Breast epithelium (tissue), 4 donors: ENCODE results near the gene OR10C1. TPM values are rescaled to one million over a fixed set of nuclear protein-coding genes. Genes with fewer than 3 reads are reported as not detected.

Experiments
- DNase-seq, 2 donors: peaks; one replicate each; pipeline ENCODE4 v3.0.0-alpha.2; 2019; ENCODE audit warnings: low spot score in 2 of 2
- H3K27ac ChIP-seq, 2 donors: fragments of 200-600 bp; sonication (generic) in 1 of 2; one replicate each; pipeline ENCODE4 v1.5.1; 2016 to 2019; ENCODE audit warnings: mild to moderate bottlenecking in 1 of 2
- H3K27me3 ChIP-seq, 2 donors: fragments of 200-600 bp; sonication (generic) in 1 of 2; one replicate each; pipeline versions ENCODE4 v1.5.1 to v1.6.0; 2017 to 2019; ENCODE audit warnings: control low read depth in 1 of 2, mild to moderate bottlenecking in 1 of 2
- H3K36me3 ChIP-seq: fragments of 200-600 bp; one replicate; pipeline ENCODE4 v1.5.1; 2019
- H3K4me1 ChIP-seq, 2 donors: fragments of 200-600 bp; sonication (generic); one replicate each; pipeline ENCODE4 v1.5.1; 2016 to 2019; ENCODE audit warnings: control low read depth in 1 of 2
- H3K4me3 ChIP-seq, 3 donors: fragments of 200-600 bp; sonication (generic); 1 replicate in 2 of 3; 2 replicates in 1 of 3; pipeline ENCODE4 v1.5.1; 2016 to 2019; ENCODE audit warnings: mild to moderate bottlenecking in 3 of 3, moderate library complexity in 2 of 3
- H3K9me3 ChIP-seq, 2 donors: fragments of 200-600 bp; sonication (generic) in 1 of 2; one replicate each; pipeline ENCODE4 v1.5.1; 2016 to 2019; ENCODE audit warnings: control low read depth in 1 of 2
- CTCF ChIP-seq, 3 donors: fragments of 450-650 bp; IDR thresholded peaks; one replicate each; pipeline ENCODE4 v1.5.1; 2016 to 2017; ENCODE audit warnings: antibody characterized with exemption in 3 of 3, mild to moderate bottlenecking in 3 of 3, moderate library complexity in 3 of 3
- POLR2A ChIP-seq: fragments of 450-650 bp; IDR thresholded peaks from one replicate; pipeline ENCODE4 v1.6.1; 2016; ENCODE audit warnings: antibody characterized with exemption, mild to moderate bottlenecking, moderate library complexity
- POLR2AphosphoS5 ChIP-seq, 3 donors: sonication (generic); formaldehyde crosslinking; IDR thresholded peaks; one replicate each; pipeline ENCODE4 v1.6.1; 2017; ENCODE audit warnings: antibody characterized with exemption in 3 of 3
- intact Hi-C: fragments of 100-400 bp; cut with DNase I; formaldehyde crosslinking; loops from one replicate; pipeline ENCODE4 v1.15.1; 2023; ENCODE audit warnings: low total_unique reads
- total RNA-seq, 3 donors: library from RNA; depleted of rRNA; stranded (reverse); fragments of >200 nt; gene quantifications; one replicate each; pipeline ENCODE4 v1.1.0, GENCODE V29; 2016

OR10C1 gene
- total RNA-seq, 3 donors from 2014 or later: not detected

DNA sequence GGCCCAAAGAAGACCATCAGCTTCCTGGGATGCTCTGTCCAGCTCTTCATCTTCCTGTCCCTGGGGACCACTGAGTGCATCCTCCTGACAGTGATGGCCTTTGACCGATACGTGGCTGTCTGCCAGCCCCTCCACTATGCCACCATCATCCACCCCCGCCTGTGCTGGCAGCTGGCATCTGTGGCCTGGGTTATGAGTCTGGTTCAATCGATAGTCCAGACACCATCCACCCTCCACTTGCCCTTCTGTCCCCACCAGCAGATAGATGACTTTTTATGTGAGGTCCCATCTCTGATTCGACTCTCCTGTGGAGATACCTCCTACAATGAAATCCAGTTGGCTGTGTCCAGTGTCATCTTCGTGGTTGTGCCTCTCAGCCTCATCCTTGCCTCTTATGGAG is 22.9 kb downstream of the OR10C1 start:
- DNase-seq: no peak
- Histone ChIP-seq H3K36me3 (no peaks in the 10 kb centered on the region), H3K4me1 (no peaks in the 10 kb centered on the region), H3K4me3 (no peak overlapping the region), H3K27ac (no peak overlapping the region), H3K27me3 (no peaks in the 10 kb centered on the region), H3K9me3 (no peaks in the 10 kb centered on the region)
- intact Hi-C loops: no loop called here
- TF ChIP-seq CTCF (IDR thresholded peaks at IDR 0.05) (no peak), POLR2A (no peak), POLR2AphosphoS5 (IDR thresholded peaks at IDR 0.05) (no peak)

DNA sequence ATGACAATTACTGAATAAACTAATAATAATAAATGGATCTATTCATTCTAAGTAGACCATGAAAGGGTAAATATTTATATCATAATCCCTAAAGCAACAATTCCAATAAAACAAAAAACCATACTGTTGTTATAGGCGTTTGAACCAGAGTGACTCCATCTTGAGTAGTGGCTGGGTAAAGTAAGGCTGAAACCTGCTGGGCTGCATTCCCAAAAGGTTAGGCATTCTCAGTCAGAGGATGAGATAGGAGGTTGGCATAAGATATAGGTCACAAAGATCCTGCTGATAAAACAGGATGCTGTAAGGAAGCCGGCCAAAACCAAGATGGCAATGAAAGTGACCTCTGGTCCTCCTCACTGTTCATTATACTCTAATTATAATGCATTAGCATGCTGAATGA is 26.2 kb downstream of the OR10C1 start:
- TF ChIP-seq POLR2AphosphoS5 (IDR thresholded peaks at IDR 0.05) (no peak), CTCF (IDR thresholded peaks at IDR 0.05) (no peak), POLR2A (no peak)
- no peaks in the 10 kb centered on the region for H3K9me3 ChIP-seq
- intact Hi-C loops: no loop called here
- DNase-seq: no peak
- peaks cover 0 to 2% of the 10 kb centered on the region in 2 donors for H3K27me3 ChIP-seq
- no peaks in the 10 kb centered on the region for H3K4me1 ChIP-seq
- H3K4me3 ChIP-seq: no peak overlapping the region
- H3K36me3 ChIP-seq: no peaks in the 10 kb centered on the region
- H3K27ac ChIP-seq: no peak overlapping the region

DNA sequence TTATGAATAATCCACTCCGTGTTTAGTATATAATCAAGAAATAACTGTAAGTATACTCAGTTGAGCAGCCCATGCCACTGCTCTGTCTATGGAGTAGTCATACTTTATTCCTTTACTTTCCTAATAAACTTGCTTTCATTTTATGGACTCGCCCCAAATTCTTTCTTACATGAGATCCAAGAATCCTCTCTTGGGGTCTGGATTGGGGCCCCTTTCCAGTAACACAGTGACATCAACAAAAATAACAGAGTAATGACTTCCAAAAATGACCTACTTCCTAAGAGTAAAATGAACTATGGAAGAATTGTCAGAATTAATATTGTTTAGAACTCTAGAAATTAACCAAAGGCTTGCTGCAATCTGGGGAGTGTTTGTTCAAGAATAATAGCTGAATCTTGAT is 26.7 kb downstream of the OR10C1 start:
- Histone ChIP-seq H3K27me3 (peaks cover 0 to 2% of the 10 kb centered on the region in 2 donors), H3K36me3 (no peaks in the 10 kb centered on the region), H3K4me3 (no peak overlapping the region), H3K9me3 (no peaks in the 10 kb centered on the region), H3K27ac (no peak overlapping the region), H3K4me1 (no peaks in the 10 kb centered on the region)
- TF ChIP-seq POLR2A: no peak
- TF ChIP-seq CTCF (IDR thresholded peaks at IDR 0.05): no peak
- no peak for TF ChIP-seq POLR2AphosphoS5 (IDR thresholded peaks at IDR 0.05)
- no peak for DNase-seq
- intact Hi-C loops: no loop called here

DNA sequence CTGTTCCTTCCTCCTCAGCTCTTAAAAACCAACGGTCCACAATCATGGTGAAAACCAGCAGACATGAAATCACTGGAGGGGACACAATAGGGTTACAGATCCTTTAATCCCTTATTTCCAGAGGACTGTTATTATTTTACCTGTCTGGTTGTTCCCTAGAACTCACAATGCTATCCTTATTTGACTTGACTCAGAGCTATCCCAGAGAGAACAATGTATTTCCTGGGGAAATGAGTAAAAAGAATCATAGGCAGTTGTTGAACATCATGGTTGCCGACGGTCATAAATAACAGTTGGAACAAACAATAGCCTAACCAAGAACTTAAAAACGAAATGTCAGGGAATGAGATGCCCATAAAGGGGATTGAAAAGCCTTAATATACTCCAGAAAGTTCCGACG is 27.1 kb downstream of the OR10C1 start:
- H3K4me3 ChIP-seq: no peak overlapping the region
- no peak overlapping the region for H3K27ac ChIP-seq
- no peak for DNase-seq
- no peaks in the 10 kb centered on the region for H3K4me1 ChIP-seq
- no peaks in the 10 kb centered on the region for H3K9me3 ChIP-seq
- no peaks in the 10 kb centered on the region for H3K36me3 ChIP-seq
- H3K27me3 ChIP-seq: peaks cover 0 to 2% of the 10 kb centered on the region in 2 donors
- TF ChIP-seq POLR2A: no peak
- TF ChIP-seq CTCF (IDR thresholded peaks at IDR 0.05): no peak
- TF ChIP-seq POLR2AphosphoS5 (IDR thresholded peaks at IDR 0.05): no peak
- intact Hi-C loops: no loop called here

- intact Hi-C loops: no loop called here
- TF ChIP-seq POLR2A: no peak
- no peak for TF ChIP-seq CTCF (IDR thresholded peaks at IDR 0.05)
- no peak for TF ChIP-seq POLR2AphosphoS5 (IDR thresholded peaks at IDR 0.05)
- no peak overlapping the region for H3K4me3 ChIP-seq
- no peak for DNase-seq
- H3K27ac ChIP-seq: no peak overlapping the region
- H3K9me3 ChIP-seq: no peaks in the 10 kb centered on the region
- no peaks in the 10 kb centered on the region for H3K36me3 ChIP-seq
- no peaks in the 10 kb centered on the region for H3K27me3 ChIP-seq
- H3K4me1 ChIP-seq: no peaks in the 10 kb centered on the region
Measured at GRCh38 chr6:29474996-29475395, 35.9 kb downstream of the OR10C1 start.
